Hypothalamus (tissue), 51 donors: ENCODE data around the gene DBNDD2.
A peak's percentile ranks its signal among the peaks of the same experiment; 100 is the strongest.

Experiments
- DNase-seq, 51 donors: peaks; one replicate each; lab custom pipeline; 2025; lab: John Stamatoyannopoulos, UW

Gene DBNDD2, protein sequence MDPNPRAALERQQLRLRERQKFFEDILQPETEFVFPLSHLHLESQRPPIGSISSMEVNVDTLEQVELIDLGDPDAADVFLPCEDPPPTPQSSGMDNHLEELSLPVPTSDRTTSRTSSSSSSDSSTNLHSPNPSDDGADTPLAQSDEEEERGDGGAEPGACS

DNA sequence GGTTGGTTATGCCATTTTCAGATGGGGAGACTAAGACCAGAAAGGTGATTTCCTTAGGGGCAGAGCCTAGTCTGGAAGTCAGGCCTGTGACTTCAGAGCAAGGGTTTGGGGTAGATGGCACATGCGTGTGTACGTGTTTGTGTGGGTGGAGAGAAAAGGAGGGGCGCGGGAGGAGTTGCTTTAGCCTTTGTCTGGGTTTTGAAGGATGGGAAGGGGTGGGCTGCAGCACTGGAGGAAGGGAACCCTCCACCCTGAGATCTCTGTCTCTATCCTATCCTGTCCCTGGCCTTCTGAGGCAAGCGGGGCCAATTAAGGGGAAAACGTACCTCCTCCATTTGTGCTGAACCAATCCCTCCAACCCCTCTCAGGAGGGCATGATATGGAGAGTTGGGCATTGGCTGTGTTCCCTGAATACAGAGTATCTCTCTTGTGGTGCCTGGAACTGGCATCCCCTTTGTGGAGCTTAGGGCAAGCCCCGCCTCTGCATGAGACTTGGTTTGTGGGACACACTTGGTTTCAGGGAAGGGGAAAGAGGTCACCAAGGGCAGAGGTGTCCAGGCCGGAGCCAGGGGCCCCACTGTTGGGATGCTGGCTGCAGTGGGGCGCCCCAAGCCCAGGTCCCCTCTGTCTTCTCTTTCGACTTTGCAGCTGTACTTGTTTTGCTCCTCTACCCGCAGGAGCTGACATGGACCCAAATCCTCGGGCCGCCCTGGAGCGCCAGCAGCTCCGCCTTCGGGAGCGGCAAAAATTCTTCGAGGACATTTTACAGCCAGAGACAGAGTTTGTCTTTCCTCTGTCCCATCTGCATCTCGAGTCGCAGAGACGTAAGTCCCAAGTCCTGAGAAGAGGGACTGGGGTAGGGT, at the start of gene DBNDD2:
TSS of gene DBNDD2 (plus strand) at position 507 of the 863 bp plus-strand sequence. CDS start at position 686, 179 bp downstream.
- peak in 42 of 51 donors; percentile 19 to 96 (median 79) for DNase-seq

DNA sequence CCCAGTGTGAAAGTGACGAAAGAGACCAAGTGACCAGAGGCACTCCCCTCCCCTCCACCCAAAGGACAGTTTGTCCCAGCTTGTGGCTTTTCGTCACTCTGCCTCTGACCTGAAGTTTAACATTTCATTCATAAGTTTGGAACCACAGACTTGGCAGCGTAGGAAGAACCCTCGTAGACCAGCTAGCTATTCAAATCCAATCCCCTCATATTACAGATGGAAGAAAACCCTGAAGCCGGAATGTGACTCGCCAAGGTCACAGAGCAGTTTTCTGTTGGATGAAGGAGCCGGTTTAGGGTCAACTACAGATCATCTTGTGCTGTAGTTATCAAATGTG, 49.1 kb upstream of the DBNDD2 start:
- DNase-seq = peak in 2 of 51 donors; percentile 11 to 14

DNA sequence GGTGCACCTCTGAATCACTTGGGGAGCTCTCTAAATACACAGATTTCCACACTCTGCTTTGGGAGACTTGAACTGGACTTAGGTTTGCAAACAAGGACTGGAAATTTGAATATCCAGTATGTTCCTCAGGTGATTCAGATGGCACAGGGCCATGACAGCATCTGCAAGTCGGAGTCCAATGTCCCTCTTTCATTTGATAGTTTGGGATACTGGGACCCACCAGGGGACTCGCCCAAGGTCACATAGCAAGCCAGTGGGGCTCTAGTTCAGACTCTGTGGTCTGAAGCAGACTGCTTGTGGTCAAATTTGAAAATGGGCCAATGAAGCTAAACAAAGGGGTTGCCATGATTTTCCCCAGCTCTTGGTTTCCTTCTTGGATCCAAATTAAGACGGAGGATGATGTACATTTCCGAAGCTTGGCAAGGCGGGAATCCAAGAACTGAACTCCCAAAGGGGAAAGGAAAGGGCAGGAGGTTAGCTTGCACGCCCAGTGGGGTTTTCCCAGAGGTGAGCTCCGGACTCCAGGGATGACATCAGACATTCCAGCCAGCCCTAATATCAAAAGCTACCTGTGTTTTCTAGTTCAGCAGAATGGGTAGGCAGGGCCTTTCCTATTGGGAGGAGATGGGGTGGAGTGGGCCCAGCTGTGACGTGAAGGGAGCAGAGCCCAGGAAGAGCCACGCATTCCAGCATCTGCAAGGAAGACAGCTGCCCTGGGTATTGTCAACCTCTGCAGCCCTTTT, 48.5 kb upstream of the DBNDD2 start:
- no peak for DNase-seq

DNA sequence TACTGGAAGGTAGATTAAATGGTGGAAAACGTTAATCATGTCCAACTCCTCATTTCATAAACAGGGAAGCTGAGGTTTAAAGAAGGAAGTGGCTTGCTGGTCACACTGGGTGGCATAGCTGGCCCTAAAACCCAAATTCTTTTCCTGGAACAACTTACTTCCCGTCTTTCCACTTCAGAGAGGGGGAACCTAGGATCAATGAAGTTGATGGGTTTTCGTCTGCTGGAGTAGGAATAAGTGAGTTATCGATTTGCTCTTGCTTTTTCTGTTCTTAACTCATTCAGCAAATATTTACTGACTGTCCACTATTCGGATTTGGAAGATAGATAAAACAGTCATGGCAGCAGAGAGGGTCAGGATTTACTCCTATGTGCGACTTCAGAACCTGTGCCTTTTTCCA, 46.3 kb upstream of the DBNDD2 start:
- DNase-seq = no peak

DNA sequence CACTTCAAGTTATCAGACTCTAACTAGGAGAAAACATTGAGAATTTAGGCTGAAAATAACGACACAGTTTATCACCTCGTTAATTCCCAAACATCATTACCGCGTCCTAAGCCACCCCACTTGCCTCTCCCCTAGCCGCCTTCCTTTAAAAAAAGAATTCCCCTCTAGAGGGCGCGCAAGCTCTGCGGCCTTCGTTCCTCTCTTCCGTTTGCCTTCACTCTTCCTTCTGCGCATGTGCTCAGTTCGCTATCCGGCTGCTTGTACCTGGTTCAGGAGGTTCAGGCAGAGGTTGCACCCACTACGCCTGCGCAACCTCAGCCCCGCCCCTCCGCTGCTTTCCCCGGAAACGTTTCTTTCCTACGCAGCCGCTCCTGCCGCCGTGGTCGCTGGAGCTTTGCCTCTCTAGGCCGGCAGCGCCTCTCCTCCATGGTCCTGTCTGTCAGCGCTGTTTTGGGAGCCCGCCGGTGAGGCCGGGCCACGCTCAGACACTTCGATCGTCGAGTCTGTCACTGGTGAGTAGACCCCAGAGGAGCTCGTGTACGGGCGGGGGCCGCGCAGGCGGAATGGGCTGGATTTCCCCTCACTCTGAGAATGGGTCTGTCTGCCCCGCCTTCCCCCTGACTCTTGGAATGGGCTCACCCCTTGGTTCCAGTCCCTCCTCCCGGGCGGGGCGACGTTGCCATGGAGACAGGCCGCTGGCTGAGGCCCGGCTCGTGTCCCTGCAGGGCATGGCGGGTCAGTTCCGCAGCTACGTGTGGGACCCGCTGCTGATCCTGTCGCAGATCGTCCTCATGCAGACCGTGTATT, 45.1 kb upstream of the DBNDD2 start, which contains the start of gene SYS1:
TSS of gene SYS1 (plus strand) at position 353 of the 807 bp plus-strand sequence. CDS start at position 729, 376 bp downstream.
- DNase-seq = peak; percentile 90 to 100 (median 97)

DNA sequence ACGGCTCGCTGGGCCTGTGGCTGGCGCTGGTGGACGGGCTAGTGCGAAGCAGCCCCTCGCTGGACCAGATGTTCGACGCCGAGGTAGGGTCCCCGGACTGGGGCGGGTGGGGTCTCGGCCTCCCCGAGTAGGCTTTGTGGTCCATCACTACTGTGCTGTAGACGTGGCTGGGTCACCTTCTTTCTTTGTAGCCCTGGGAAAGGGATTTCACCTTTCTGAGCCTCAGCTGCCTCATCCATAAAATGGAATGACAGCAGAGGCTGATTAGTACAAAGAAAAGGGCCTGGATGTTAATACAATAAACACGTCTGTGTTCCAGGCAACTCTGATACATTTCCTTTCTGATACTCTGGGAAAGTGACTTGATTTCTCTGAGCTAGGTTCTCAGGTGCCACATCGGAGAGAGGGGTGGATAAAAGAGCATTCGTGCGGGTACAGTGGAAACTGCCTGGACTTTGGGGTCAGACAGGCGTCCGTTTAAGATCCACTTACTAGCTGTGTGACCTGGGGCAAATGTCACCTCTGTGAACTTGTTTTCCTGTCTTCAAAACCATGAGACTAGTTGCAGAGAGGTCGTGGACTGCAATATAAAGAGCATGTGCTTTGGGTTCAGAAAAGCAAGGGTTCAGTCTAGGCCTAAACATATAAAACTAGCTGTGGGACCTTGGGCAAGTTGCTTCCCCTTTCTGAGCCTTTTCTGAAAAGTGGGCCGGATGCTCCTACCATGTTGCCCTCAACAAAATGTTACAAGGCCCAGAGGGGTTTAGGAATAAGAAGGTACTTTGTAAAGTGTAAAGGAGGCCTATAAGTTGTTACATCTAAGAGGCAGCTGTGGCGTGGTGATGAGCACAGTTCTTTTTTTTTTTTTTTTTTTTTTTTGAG, 44.2 kb upstream of the DBNDD2 start:
- no peak for DNase-seq

DNA sequence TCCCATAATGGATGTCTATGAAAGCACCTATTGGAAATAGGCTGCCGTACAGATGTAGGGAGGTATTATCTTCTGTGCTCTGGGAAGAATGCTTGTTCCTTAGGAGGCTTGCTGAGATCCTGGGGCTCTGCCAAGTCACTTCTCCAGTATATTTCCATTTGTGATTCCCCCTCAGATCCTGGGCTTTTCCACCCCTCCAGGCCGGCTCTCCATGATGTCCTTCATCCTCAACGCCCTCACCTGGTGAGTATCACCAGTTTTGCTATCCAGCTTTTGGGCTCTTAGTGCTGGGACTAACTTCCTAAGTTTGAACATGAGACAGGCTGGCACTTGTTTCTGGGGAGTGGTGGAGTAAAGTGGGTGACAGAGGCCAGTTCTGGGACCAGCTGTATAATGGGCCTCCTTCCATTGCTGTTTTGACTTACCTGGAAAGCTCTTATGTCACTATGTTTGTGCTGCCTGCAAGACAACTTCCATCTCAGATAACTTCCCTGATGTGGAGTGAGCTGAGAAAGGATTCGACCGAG, 42.6 kb upstream of the DBNDD2 start:
- DNase-seq = no peak

DNA sequence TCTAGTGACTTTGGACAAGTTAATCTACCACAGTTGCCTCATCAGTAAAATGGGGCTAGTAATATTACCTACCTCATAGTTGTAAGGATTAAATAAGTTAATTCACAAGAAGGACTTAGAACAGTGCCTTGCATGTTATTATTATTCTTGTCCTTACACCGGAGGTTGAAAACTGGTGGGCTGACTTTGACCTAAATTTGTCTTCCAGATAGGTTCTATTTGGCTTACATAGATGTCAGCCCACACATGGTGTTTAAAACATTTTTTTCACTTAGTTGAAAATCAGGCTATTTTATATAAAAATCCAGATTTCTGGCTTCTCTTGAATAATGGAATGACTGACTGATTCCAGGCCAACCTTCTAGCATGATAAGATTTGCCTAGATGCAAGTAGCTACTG, 41.9 kb upstream of the DBNDD2 start:
- no peak for DNase-seq

DNA sequence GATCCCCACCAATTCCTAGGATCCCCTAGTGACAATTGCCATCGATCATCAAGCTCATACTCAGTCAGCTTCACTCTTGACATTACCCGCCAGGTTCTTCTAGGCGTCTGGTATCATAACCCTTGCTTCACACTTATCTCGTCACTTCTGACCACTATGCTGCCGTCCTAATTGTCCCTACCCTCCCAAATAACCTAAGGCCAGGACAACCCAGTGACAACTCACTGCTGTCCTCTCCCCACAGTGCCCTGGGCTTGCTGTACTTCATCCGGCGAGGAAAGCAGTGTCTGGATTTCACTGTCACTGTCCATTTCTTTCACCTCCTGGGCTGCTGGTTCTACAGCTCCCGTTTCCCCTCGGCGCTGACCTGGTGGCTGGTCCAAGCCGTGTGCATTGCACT, 41.5 kb upstream of the DBNDD2 start:
- DNase-seq = no peak

DNA sequence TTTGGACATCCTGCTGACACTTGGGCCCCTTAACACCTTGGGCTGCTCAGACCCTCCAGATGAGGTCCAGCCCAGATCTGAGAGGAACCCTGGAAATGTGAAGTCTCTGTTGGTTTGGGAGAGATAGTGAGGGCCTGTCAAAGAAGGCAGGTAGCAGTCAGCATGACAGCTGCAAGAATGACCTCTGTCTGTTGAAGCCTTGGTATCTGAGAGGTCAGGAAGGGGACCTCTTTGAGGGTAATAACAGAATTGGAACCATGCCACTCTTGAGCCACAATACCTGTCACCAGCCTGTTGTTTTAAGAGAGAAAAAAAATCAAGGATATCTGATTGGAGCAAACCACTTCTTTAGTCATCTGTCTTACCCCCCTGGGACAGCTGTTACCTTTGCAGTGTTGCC, 41.0 kb upstream of the DBNDD2 start:
- no peak for DNase-seq

DNA sequence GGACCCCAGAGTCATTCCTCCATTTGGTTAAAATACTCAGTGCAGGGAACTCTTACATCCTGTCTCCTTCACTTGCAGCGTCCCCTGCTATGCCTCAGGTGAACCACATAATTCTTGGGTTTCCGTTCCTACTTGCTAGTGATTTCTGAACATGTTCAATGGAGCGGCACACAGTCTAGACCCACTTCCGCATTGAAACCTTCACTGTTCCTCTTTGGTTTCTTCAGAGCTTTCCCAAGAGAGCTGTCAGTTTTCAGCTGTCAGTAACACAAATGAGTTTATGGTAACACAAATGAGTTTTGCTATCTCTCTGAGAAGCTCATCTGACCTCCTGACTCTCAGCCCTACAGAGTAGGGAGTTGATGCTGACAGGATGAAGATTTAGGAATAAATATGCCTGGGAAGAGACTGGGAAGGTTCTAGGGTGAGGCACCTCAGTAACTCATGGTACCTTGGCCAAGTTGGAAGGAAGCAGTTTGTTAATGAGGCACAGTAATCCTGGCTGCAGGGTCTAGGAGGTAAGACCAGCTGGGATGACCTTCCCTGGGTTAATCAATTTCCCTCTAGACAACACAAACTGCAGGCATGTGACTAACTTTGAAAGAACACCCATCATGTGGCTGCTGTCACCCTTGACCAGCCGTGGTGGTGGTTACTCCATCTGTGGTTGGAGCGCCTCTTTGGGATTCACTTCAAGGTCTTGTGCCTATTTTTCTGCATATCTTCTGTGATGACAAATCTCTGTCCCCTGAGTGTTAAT, 39.7 kb upstream of the DBNDD2 start:
- DNase-seq = no peak

DNA sequence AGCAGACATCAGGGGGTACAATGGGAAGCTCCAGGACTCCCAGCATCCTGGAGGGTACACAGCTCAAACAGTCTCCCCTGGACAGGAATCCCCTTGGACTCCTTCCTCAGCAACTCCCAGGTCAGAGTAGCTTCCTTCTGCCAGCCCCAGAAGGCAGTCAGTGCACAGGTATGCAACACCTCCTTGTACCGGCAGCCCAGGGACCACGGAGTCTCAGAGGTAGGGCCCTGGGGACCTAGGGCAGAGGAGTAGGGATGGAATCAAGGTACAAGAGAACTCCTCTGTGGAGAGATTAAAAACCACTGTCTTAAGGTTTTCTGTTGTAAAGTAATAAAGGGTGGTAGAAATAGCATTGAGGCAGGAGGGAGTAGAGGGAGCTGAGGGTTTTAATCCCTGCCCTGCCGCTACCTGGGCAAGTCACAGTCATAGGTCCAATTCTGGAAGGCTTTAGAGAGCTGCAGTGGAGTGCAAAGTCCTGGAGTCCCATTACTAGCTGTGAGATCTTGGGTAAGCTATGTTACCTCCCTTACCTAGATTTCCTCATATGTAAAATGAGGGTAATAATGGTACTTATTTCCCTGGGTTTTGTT, 37.4 kb upstream of the DBNDD2 start:
- no peak for DNase-seq

DNA sequence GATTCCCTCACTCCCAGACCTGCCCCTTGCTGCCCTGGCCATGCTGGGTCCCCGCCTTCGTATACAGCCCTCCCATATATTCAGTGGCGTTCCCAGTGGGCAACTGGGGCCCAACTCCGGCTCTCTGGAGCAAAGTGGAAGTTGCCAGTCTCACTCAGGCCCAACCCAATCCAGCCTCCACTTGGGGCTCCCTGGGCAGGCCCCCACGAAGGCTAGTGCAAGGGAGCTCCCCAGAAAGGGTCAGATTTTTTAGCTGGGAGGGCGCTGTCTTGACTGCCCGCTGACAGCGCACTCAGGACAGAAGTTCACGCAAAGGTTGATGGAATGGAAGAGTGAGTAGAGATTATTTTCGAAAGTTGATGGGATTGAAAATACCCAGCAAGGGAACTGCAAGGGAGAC, 35.8 kb upstream of the DBNDD2 start:
- no peak for DNase-seq

DNA sequence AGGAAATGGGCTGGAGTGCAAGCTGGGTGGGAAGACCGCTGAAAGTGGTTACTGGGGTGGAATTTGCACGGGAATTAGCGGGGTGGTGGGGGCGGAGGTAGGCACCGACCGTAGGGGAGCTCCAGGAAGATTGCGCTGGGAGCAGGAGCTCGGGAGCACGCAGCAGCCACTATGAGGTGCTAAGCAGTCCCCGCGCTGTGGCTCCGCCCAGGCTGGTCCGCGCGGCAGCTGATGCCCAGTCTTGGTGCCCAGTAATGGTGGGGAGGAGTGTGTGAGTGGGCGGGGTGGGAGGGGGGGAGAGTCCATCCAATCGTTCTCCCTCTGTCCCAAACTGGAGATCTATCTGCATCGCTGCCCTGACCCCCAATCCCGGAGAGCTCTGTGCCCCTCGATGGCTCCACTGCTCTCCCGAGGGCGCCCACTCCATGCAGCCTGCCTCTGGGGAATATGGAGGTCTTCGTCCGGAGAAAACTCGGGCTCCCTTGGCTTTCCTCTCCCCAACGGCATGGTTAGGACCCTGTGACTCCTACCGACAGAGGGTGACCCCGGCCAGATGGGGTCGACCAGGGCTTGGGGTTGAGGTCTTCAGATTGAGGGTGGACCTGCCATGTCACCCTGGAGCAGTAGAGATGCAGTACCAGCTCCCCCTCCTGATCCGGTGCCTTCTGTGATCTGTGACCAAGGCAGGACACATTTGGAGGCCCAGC, 35.3 kb upstream of the DBNDD2 start:
- DNase-seq = peak in 38 of 51 donors; percentile 8 to 76 (median 54)

DNA sequence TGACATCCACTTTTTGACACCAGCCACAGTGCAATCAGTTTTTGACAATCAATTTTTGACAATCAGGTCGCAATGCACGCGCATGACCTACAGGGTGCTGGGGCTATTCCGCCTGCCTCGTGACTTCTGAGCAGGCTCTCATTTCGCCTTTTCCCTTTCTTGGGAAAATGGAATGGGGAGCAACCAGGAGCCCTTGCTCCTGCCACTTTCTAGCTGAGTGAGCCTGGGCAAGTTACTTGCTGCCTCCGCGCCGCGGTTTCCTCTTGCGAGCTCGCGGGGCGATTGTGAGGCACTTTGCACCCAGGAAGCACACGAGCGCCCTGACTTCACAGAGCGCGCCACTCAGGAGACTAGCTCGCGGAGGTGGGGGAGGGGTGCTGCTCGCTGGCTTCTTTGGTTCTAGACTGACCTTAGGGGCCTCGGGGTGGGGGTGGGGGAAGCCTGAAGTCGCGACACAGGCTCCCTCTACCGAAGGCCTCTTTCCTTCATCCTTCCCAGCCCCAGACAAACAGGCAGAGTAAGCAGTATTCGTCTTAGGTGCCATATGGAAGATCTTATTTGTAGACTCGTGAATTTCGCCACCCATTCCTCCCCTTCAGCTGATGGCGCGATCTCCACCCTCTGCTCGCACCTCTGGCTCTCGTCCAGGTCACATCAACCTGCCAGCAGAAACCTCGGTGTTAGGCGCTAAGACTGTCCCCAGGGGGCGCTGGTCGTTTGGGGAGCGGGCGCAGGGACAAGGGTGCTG, 34.6 kb upstream of the DBNDD2 start:
- peak; percentile 26 to 93 (median 77) for DNase-seq

DNA sequence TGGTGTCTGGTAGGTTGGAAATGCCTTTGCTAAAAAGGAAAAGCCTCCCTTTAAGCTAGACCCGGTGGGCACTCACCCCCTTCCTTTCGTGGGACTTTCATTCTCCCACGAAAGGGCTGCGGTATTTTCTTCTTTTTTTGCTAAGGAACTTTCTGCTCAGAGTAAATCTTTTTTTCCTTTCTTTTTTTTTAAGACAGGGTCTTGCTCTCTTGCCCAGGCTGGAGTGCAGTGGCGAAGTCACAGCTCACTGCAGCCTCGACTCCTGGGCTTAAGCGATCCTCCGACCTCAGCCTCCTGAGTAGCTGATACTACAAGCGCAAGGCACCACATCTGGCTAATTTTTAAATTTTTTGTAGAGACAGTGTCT, 34.0 kb upstream of the DBNDD2 start:
- no peak for DNase-seq

DNA sequence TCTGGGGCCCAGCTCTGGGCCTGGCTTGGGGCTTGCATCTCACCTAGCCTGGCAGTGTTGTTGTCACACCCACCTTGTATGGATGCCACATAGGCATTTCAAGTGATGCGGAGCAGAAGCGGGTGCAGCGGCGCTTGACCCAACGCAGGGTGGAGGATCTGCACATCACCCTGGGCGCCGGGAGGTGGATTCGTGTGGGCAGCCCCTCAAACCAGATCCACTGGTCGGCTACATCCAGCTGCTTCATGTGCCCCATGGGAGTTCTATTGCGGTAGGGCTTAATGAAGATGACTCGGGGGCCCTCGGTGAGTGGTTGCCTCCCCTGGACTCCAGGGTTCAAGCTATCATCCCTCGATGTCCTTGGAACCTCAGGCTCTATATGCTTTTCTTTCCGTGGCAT, 33.1 kb upstream of the DBNDD2 start:
- no peak for DNase-seq
